NCI-H2107 treated with DMSO at 0.1 percent for 48 hours (cell line): Measurements from ENCODE around the gene MSI2.

Source experiments
- DNase-seq: peaks from one replicate; lab custom pipeline; 2025; ENCODE audit not compliant: unreplicated experiment; lab: John Stamatoyannopoulos, UW

Gene MSI2

GRCh38 chr17:57517273-57517631 is 260.9 kb downstream of the MSI2 start:
- no peak for DNase-seq

DNA sequence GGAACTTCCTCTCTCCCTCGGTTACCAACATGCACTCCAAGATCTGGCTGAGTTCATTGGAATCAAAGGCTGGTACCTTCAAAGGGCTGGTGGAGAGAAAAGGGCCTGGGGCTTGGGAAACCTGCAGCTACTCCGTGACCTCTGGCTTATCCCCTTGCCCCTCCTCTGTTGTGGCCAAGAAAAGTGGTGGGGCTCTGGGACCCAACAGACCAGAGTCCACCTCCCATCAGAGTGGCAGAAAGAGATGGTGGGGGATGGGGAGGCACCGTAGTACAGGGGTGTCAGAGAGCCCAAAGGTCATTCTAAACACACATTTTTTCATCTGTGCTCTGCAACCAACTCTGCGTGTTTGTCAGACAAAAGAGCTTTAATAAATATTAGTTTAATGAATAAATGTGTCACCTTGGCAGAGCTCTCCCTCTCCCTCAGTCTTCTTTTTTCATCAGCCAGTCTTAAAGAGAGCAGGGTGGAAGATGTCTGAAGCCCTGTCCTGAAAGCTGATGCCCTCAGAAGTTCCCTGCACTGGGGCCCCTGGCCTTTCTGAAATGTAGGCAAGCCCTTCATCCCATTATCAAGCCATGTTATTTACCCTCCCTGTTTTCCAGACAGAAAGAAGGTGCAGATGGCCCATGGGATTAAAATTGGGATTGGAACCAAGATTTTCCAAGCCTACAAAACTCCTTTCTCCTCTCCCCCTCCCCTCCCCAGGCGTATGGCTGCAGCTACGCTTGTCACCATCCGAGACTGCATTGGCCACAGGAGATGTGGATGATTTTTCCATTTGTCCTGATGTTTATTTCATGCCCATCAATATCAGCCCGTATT is 261.5 kb downstream of the MSI2 start:
- DNase-seq: no peak

GRCh38 chr17:57518587-57519581 is 262.6 kb downstream of the MSI2 start:
- DNase-seq: peak; percentile 82

GRCh38 chr17:57519800-57520199 is 263.5 kb downstream of the MSI2 start:
- DNase-seq: no peak

DNA sequence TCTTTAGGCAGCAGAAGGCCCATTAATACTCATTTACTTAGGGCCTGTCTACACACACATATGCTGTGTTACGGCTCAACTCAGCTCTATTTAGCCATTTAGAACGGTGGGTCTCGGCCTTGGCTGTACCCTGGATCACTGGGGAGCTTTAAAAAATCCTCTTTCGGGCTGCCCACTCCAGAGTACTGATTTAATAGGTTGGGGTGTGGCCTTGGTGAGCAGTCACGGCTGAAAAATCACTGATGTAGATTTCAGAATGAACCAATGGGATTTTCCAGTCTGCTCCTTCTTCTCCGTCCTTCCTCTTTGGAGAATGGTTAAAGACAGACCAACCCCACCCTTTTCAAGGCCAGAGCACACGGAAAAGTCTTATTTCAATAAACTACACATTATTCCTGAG is 265.3 kb downstream of the MSI2 start:
- DNase-seq: no peak

DNA sequence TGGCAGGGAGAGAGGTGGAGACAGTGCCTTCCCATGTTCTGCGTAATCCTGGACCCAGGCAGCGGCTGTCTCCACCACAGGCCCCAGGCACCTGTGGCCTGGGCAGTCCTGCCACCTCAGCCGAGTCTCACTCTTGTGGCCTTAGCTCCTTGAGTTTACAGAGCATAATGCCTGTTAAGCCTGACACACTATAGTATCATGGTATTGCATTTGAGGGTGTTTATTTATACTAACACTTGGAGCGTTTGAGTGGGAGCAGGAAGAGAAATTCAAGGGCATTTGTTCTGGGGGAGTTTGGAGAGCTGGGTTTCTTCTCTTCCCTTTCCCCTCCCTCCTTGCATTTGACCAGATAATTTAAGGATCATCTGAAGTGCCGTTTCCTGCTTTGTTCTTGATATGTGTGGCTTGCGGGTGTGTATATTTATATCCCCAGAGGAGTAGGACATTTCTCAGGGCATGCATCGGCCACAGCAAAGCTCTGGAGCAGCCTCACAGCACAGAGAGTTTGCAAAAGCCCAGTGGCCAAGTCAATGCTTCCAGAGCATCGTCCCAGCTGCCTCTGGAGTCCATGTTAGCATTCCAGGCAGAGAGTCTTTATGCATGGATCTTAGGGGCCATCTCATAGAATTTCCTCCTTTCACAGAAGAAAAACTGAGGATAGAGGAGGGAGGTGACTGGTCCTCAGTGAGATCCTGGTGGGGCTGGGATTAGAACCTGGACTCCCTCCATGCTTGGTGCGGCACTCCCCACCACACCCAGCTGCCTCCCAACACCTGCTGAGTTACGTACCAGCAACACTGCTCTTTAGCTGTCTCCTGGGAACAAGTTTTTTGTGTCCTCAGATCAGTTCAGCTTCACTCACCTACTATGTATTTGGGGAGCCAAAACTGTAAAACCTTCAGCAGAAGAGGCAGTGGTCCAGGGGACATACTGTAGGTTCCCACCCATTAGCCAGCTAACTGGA is 266.0 kb downstream of the MSI2 start:
- no peak for DNase-seq

GRCh38 chr17:57523926-57524632 is 267.8 kb downstream of the MSI2 start:
- no peak for DNase-seq

- no peak for DNase-seq
These were observed 268.7 kb downstream of the MSI2 start for GRCh38 chr17:57524839-57525568.

GRCh38 chr17:57527221-57528057 is 271.1 kb downstream of the MSI2 start:
- DNase-seq: no peak

DNA sequence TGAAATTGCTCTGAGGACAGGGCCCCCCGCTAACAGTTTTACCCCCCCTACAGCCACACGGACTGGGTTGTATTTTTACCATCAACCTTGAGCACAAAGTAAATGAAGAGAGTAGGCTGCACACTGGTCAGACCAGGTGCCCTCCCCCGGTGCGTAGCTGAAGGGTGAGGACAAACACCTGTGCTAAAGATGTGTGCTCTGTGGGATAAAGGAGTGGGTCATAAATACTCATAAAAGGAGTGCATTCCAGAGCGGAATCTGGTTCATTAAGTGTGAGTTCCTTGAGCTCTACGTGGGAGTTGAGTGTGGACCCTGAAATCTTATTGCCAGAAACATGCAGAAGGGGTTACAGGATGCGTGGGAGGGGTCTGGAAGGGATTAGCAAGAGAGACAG is 271.7 kb downstream of the MSI2 start:
- DNase-seq: peak; percentile 75

DNA sequence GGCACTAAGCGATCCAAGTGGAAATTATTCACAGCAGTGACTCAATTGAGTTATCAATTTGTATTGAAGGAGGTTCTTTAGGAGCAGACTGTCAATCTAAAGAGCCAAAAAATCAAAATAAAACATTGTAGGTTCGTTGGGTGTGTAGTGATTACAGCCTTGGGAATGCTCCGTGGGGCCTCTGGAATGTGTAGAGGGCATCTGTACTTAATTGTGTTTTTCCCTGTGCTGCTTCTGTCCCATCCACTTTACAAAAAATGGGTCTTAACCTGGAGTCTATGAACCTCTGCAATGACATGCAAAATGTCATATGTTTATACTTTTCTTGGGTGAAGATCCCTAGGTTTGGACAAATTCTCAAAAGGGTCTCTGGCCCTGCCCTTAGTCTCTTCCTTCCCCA is 273.7 kb downstream of the MSI2 start:
- no peak for DNase-seq

DNA sequence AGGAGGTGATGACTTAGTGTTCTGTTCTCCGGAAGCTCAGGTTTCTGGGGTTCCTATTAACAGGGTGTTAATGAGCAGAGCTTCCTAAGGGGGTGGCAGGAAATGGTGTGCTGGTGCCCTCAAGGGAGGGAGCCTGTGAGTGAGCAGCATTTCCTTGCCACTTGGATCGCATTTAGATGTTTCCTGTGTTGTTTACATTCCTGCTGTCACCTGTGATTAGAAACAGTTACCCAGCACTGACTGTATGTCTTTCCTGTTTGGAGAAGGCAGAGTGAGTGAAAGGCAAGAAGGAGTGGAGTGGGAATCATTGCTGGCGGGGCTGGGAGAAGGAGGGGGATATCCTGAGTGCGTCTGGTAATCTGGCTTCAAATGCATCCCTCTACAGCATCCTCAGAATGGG is 274.2 kb downstream of the MSI2 start:
- no peak for DNase-seq

GRCh38 chr17:57531078-57531477 is 274.8 kb downstream of the MSI2 start:
- no peak for DNase-seq

DNA sequence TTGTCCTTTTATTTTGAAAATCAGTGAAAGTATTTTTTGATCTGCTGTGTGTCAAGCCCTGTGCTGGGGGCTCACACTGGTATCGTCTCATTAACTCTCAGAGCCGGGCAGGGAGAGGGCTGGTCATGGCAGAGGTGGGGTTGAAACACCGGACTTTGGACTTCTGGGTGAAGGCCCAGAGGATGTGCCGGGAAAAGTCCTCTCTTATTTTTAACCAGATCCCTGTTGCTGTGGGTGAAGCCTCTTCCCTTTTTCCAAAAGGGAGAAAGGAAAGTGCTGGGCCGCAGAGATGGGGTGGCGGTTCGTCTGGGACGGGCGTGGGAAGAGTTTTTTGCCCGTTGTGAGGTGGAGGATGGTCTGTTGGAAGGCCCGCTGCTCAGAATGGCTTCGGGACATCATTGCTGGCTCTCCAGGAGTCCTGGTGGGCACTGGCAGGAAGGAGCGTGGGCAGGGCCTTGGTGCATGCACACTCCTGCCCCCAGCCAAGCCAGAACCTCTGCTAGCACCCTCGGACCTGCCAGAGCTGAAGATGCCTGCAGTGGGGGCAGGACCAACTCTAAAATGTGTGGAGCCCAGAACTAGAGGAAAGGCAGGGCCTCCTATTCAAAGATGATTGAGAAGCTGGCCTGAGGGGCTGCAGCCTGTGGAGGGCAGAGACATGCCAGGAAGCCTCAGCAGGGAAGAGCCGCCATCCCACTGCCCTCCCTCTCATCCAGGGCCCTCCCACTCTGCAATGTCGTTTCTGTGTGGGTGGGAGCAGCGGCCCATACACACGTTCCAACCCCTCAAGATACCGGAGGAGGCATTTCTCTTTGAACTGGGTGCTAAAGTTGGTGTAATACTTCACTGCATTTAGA is 275.6 kb downstream of the MSI2 start:
- no peak for DNase-seq

- DNase-seq: no peak
These were observed 276.2 kb downstream of the MSI2 start for GRCh38 chr17:57532556-57532955.

DNA sequence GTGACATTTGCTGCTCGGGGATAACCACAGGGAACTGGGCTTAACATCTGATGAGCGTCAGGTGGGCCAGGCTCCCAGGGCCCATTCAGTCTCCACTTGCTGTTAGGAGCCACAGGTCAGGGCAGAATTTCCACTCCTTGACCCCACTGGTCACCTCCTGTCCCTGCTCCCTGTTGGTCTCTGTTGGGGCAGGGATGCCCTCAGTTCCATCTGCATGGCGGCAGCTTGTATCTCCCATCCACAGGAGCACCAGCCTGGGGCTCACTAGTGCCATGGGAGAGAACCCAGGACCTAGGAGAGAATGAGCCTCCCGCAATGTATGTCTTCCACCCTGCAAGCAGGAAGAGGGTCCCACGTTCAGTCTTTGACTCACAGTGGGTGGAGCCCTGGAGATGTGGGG is 276.6 kb downstream of the MSI2 start:
- DNase-seq: no peak

- no peak for DNase-seq
These were observed 277.5 kb downstream of the MSI2 start for GRCh38 chr17:57533684-57534305.
